ENCODE data around the gene GALNT15. TPM values are rescaled to one million over a fixed set of nuclear protein-coding genes. Genes with fewer than 3 reads are reported as not detected.

Gene GALNT15
- total and polyA plus RNA-seq, 8 donors = 4.2 to 133 (median 25.3) TPM

- Histone ChIP-seq H3K4me3 (peak overlapping the region in 1 of 4 donors; percentile 20), H3K27me3 (no peaks in the 10 kb centered on the region), H3K27ac (no peak overlapping the region), H3K4me1 (peaks cover 0 to 19% (median 8%) of the 10 kb centered on the region in 4 donors), H3K36me3 (no peaks in the 10 kb centered on the region), H3K9me3 (no peaks in the 10 kb centered on the region)
- 23 to 29% (median 26%) methylated on average over 16 to 17 of the region's 17 CpGs for WGBS, 5 donors
- intact Hi-C loops (cut with DNase I; ENCODE audit: low total_unique reads) = loop anchor here (10.0 kb wide), 2 partner anchors 433 to 613 kb away; no protein-coding TSS in a partner anchor
- TF ChIP-seq CTCF (IDR thresholded peaks at IDR 0.05) (peak in 5 of 7 experiments; percentile 76 to 98 (median 82)), POLR2A (IDR thresholded peaks at IDR 0.05) (no peak), POLR2AphosphoS5 (IDR thresholded peaks at IDR 0.05) (peak in 1 of 3 donors; percentile 73)
- DNase-seq = peak; percentile 85 to 93
These were observed 73.0 kb downstream of the GALNT15 start for GRCh38 chr3:16247282-16248061.

- intact Hi-C loops (cut with DNase I; ENCODE audit: low total_unique reads) = loop anchor here (10.0 kb wide), 2 partner anchors 434 to 614 kb away; no protein-coding TSS in a partner anchor
- peaks cover 0 to 28% (median 11%) of the 10 kb centered on the region in 4 donors for H3K4me1 ChIP-seq
- DNase-seq = no peak
These were observed 74.1 kb downstream of the GALNT15 start for GRCh38 chr3:16248556-16248955.

GRCh38 chr3:16249336-16249735 is 74.9 kb downstream of the GALNT15 start:
- Histone ChIP-seq H3K9me3 (no peaks in the 10 kb centered on the region), H3K27me3 (no peaks in the 10 kb centered on the region), H3K27ac (no peak overlapping the region), H3K4me1 (peaks cover 0 to 30% (median 11%) of the 10 kb centered on the region in 4 donors), H3K36me3 (no peaks in the 10 kb centered on the region), H3K4me3 (no peak overlapping the region)
- DNase-seq = peak in 1 of 2 donors; percentile 16
- 10 to 46% (median 29%) methylated on average over 1 to 3 of the region's 3 CpGs for WGBS, 5 donors
- TF ChIP-seq POLR2A (IDR thresholded peaks at IDR 0.05) (no peak), POLR2AphosphoS5 (IDR thresholded peaks at IDR 0.05) (no peak)
- intact Hi-C loops (cut with DNase I; ENCODE audit: low total_unique reads) = loop anchor here (10.0 kb wide), 2 partner anchors 435 to 615 kb away; no protein-coding TSS in a partner anchor

More at GRCh38 chr3:16248556-16248955, 74.1 kb downstream of the GALNT15 start:
- Histone ChIP-seq H3K9me3 (no peaks in the 10 kb centered on the region), H3K36me3 (no peaks in the 10 kb centered on the region), H3K27me3 (no peaks in the 10 kb centered on the region), H3K4me3 (no peak overlapping the region), H3K27ac (no peak overlapping the region)
- WGBS, 5 donors = 76 to 83% (median 79%) methylated on average over 5 of the region's 5 CpGs
- no peak for TF ChIP-seq CTCF (IDR thresholded peaks at IDR 0.05)

GRCh38 chr3:16249886-16250285 is 75.4 kb downstream of the GALNT15 start:
- DNase-seq = no peak
- no peak overlapping the region for H3K27ac ChIP-seq
- 71 to 84% (median 74%) methylated on average over 3 of the region's 3 CpGs for WGBS, 5 donors
- H3K9me3 ChIP-seq = no peaks in the 10 kb centered on the region
- no peaks in the 10 kb centered on the region for H3K27me3 ChIP-seq
- no peaks in the 10 kb centered on the region for H3K36me3 ChIP-seq
- H3K4me3 ChIP-seq = no peak overlapping the region
- TF ChIP-seq POLR2AphosphoS5 (IDR thresholded peaks at IDR 0.05) = no peak
- TF ChIP-seq CTCF (IDR thresholded peaks at IDR 0.05) = no peak
- no peak for TF ChIP-seq EP300 (IDR thresholded peaks at IDR 0.05)
- TF ChIP-seq POLR2A (IDR thresholded peaks at IDR 0.05) = no peak
- intact Hi-C loops (cut with DNase I; ENCODE audit: low total_unique reads) = loop anchor here (10.0 kb wide), 2 partner anchors 435 to 615 kb away; no protein-coding TSS in a partner anchor
- peaks cover 0 to 30% (median 11%) of the 10 kb centered on the region in 4 donors for H3K4me1 ChIP-seq

All from stomach (tissue), 9 donors.